ENCODE data around the gene KLHL15. TPM values are rescaled to one million over a fixed set of nuclear protein-coding genes. Genes with fewer than 3 reads are reported as not detected.
"Not testable (repeated sequence)": the region's sequence is repeated elsewhere in the genome, so short reads cannot be mapped to it uniquely, and the experiment has no call there.

The KLHL15 gene
- polyA plus RNA-seq, 5 donors = 10.1 to 15.9 (median 14.0) TPM

GRCh38 chrX:24019448-24019847, 7.5 kb downstream of the KLHL15 start:
- no peak for DNase-seq

GRCh38 chrX:24018809-24019208, 8.2 kb downstream of the KLHL15 start:
- no peak for DNase-seq

DNA sequence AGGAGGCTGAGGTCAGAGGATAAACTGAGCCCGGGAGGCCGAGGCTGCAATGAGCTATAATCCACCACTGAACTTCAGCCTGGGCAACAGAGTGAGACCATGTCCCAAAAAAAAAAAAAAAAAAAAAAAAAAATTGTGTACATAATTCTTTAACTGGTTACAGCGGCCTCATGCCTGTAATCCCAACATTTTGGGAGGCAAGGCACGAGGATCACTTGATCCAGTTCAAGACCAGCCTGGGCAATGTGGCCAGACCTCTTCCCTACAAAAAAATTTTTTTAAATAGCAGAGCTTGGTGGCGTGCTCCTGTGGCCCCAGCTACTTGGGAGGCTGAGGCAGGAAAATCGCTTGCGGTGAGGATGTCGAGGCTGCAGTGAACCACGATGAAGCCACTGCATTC, 9.3 kb downstream of the KLHL15 start:
- DNase-seq = no peak

- DNase-seq = no peak
Measured at GRCh38 chrX:24014388-24015018, 12.5 kb downstream of the KLHL15 start.

- no peak for DNase-seq
Measured at GRCh38 chrX:24012266-24012665, 14.7 kb downstream of the KLHL15 start.

- no peak for DNase-seq
Measured at GRCh38 chrX:24005867-24006266, 21.1 kb downstream of the KLHL15 start.

DNA sequence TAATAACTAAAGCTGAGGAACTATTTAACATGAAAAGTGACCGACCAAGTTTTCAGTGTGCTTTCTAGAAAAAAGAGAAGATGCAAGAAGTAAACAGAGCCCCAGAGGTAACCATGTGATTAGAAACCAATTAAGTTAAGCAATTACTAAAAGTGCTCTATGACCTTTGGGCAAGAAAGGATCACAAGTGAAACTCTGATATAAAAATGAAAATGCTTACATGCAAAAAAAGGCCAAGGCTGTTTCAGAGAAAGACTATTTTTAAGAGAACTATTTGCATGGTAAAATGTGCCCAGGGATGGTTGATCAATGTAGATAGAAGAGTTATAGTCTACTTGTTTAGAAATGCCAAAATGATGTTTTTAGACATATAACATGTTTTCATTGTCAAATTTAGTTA, 22.0 kb downstream of the KLHL15 start:
- DNase-seq = no peak

DNA sequence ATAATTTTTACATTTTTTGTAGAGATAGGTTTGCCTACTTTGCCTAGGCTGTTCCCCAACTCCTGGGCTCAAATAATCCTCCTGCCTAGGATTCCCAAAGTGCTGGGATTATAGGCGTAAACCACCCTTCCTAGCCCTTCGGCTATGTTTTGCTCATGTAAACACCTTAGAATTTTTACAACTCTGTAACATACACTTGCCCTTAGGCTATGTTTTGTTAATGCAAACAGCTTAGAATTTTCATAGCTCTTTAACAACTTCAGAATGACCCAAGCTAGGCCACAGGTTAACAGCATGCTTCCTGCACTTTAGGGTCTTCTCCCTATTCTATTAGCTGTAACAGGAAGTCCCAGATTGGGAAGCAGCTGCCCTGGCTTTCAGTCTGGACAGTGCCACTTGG, 24.2 kb downstream of the KLHL15 start:
- no peak for DNase-seq

DNA sequence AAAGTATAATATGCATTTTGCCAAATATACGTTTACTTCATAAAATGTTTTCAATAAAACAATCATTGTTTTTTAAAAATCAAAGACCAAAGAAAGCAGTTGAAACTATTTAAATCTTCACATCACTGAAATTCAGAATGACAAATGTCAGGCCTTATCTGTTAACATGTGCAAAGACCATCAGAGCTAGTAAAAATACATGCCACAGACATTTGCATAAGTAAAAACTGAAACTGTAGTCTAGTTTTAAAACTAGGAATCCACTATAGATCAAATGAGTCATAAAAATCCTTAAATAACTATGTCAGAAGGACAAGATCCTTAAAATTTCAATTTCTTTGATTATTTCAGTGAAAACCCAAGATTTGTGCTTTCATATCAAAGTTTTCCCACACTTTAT, 24.8 kb downstream of the KLHL15 start:
- no peak for DNase-seq

GRCh38 chrX:23999671-24000070, 27.3 kb downstream of the KLHL15 start:
- no peak for DNase-seq

DNA sequence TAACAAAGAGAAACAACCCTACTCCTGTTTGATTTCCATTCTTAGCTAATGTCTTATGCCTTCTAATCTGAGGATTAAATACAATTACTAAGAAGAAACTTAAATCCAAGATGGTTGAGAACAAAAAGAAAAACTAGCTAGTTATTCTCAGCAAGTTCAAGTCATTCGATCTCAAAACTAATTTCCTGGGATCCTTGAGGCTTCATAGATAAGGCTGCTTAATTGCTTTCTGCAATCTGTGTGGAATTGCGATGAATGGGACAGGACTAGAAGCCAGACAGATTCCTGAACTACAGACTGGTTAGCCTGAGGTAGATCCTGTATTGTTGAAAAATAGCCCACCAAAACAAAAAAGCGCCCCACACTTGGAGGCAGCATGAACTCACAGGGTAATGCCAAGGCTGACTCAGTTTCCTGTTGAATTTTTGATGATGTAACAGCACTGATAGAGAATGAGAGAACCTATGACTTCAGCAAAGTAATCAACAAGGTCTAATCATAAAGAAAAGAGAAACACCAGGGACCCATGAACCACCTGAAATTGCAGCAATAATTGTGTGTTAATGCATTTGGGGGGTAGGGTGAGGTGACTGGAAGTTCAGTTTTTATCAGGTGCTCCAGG, 33.9 kb downstream of the KLHL15 start:
- no peak for DNase-seq

- no peak for DNase-seq
Measured at GRCh38 chrX:23992431-23992830, 34.6 kb downstream of the KLHL15 start.

- no peak for DNase-seq
Measured at GRCh38 chrX:23990455-23990854, 36.5 kb downstream of the KLHL15 start.

DNA sequence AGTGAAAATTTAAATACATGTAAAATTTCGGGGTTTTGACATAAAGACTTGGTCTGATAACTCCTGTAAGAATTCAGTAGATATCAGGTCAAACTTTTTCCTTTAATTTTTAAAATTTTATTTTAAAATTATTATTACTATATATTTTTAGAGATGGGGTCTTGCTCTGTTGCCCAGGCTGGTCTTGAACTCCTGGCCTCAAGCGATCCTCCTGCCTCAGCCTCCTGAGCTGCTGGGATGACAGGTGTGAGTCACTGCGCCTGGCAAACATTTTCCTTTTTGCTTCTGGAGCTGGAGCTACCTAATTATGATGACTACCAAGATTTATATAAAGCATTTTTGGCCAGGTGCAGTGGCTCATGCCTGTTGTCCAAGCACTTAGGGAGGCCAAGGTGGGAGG, 37.3 kb downstream of the KLHL15 start:
- no peak for DNase-seq

GRCh38 chrX:23982891-23983290, 44.1 kb downstream of the KLHL15 start:
- DNase-seq = no peak

DNA sequence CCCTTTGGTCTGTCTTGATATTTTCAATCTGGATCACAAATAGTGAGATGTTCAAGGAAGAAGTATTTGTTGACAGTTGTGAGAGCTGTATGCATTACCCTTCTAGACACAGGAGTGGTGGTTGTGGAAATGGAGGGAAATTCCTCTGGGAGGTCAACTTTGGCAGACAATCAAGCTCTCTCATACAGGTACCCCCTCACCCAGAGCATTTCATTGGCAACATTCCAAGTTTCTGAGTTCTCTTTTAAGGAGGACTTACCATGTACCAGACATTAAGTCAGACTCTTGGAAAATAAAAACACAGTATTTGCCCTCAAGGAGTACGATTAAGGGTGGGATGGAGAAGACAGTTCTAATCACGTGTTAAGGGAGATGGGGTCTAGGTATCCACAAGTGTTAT, 45.3 kb downstream of the KLHL15 start:
- no peak for DNase-seq

DNA sequence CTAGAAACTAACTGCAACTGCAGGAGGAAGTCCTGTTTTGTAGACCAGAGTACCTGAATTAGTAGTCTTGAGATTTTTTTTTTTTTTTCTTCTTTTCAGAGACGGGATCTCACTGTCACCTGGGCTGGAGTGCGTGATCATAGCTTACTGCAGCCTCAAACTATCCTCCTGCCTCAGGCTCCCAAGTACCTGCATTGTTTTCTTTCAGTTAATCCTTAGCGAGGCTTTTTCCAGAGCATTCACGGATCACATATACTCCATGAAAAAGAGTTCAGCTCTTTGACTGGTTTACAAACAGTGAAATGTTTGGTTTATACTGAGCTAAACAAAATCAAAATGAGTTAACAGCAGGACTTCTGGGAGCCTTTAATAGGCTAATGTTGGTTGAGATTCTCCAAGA, 45.8 kb downstream of the KLHL15 start:
- DNase-seq = no peak

DNA sequence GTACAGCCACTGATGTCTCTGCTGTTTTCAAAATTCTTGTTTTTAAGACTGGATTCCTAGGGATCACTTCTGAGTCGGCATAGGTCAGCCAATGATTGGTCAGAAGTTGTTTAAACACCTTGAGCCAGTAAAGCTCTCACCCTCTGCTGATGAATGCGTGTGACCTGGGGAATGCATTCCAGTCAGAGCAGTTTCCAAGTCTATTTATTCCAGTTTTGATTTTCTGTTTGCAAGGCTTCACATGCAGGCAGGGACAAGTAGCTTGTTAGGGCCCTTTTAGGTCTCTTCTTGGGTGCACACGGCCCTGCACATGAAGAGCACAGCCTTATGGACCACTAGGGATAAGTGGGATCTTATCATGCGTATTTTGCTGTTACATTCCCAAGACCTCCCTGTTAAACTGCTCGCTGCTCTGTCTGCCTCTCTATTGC, 47.0 kb downstream of the KLHL15 start:
- DNase-seq = no peak

- DNase-seq = no peak
Measured at GRCh38 chrX:23978491-23978890, 48.5 kb downstream of the KLHL15 start.

DNA sequence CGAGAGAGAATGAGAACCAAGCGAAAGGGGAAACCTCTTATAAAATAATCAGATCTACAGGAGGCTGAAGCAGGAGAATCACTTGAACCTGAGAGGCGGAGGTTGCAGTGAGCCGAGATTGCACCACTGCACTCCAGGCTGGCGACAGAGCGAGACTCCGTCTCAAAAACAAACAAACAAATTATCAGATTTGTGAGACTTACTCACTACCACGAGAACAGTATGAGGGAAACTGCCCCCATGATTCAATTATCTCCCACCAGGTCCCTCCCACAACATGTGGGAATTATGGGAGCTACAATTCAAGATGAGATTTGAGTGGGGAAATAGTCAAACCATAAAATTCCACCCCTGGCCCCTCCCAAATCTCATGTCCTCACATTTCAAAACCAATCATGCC, 61.4 kb downstream of the KLHL15 start:
- not testable (repeated sequence) for DNase-seq

DNA sequence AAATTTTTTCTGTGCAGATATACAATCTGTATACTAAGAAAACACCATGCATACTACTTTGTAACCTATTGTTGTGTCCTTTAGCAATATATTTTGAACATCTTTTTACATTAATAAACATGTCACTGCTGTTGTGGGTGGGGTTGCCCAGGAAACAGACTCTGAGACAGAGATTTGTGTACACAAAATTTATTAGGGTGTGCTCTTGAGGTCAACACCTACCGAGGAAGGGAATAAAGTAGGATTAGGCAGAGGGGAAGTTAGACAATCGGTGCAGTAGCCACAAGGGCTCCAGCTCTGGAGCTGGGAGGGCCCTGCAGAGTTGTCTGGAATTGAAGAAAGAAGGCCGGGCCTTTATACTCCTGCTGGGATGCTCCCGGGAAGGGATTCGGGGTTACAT, 62.8 kb downstream of the KLHL15 start:
- no peak for DNase-seq

DNA sequence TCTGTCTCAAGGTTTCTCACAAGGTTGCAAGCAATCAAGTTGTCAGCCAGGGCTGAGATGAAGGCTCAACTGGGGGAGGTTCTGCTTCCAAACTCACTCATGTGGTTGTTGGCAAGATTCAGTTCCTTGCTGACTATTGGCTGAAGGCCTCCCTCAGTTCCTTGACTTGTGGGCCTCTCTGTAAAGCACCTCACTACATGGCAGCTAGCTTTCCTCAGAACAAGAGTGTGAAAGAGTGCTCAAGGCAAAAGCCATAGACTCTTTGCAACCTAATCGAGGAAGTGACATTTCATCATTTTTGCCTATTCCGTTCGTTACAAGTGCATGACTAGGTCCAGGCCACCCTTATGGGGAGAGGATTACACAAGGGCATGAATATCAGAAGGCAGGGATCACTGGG, 67.2 kb downstream of the KLHL15 start:
- DNase-seq = no peak

- DNase-seq = no peak
Measured at GRCh38 chrX:23954396-23954795, 72.6 kb downstream of the KLHL15 start.

DNA sequence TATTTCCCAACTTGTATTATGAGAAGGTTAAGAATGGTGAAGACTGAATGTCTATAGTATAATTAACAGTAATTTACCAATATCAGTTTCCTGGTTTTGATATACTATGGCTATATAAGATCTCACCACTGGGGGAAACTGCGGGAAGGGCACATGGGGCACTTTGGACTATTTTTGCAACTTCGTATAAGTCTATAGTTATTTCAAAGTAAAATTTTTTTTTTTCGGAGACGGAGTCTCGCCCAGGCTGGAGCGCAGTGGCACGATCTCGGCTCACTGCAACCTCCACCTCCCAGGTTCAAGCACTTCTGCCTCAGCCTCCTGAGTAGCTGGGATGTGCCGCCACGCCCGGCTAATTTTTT, 73.1 kb downstream of the KLHL15 start:
- no peak for DNase-seq
